Measurements from ENCODE around the gene LHX8.

Gene LHX8

GRCh38 chr1:75170981-75171380 lies 36.8 kb downstream of the LHX8 start:
- TF ChIP-seq, protein P1, sequence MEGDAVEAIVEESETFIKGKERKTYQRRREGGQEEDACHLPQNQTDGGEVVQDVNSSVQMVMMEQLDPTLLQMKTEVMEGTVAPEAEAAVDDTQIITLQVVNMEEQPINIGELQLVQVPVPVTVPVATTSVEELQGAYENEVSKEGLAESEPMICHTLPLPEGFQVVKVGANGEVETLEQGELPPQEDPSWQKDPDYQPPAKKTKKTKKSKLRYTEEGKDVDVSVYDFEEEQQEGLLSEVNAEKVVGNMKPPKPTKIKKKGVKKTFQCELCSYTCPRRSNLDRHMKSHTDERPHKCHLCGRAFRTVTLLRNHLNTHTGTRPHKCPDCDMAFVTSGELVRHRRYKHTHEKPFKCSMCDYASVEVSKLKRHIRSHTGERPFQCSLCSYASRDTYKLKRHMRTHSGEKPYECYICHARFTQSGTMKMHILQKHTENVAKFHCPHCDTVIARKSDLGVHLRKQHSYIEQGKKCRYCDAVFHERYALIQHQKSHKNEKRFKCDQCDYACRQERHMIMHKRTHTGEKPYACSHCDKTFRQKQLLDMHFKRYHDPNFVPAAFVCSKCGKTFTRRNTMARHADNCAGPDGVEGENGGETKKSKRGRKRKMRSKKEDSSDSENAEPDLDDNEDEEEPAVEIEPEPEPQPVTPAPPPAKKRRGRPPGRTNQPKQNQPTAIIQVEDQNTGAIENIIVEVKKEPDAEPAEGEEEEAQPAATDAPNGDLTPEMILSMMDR (IDR thresholded peaks at IDR 0.05; ENCODE audit: insufficient read depth, low read length), result no peak
- no peak for TF ChIP-seq POLR2AphosphoS5 (IDR thresholded peaks at IDR 0.05; ENCODE audit: low read depth)
- TF ChIP-seq GABPA (IDR thresholded peaks at IDR 0.05; ENCODE audit: low read depth), result no peak
- TF ChIP-seq SPI1 (IDR thresholded peaks at IDR 0.05; ENCODE audit: borderline replicate concordance, low read depth), result no peak
- TF ChIP-seq REST (IDR thresholded peaks at IDR 0.05; ENCODE audit: insufficient replicate concordance, low read depth), result no peak
- H3K27me3 ChIP-seq (ENCODE audit: insufficient read depth, poor library complexity, severe bottlenecking), result no peaks in the 10 kb centered on the region
- no peak for DNase-seq (ENCODE audit: low read depth in 1 of 2, low spot score in 1 of 2)
- no peak overlapping the region for H3K27ac ChIP-seq (replicated peaks)
- H3K4me3 ChIP-seq (replicated peaks; ENCODE audit: insufficient read depth, low read length), result no peak overlapping the region

DNA sequence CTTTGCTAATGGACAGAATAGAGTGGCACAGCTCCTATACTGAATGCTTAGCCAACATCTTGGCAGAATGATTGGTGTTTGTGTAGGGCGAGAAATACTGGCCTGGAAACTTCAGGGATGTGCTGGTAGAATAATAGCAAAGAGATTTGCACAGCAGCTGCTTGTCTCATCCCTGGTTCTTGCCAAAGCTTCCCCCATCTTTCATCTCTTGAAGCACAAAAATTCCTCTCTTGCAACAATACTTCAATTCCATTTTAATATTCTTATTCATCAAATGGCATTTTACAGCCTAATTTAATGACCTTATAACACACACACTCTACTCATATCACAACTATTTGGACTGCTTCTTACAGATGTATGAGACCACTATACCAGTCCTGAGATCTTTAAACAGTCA lies 37.7 kb downstream of the LHX8 start:
- no peak overlapping the region for H3K27ac ChIP-seq (replicated peaks)
- TF ChIP-seq, protein P1 (IDR thresholded peaks at IDR 0.05; ENCODE audit: insufficient read depth, low read length), result no peak
- TF ChIP-seq SPI1 (IDR thresholded peaks at IDR 0.05; ENCODE audit: borderline replicate concordance, low read depth) (no peak), REST (IDR thresholded peaks at IDR 0.05; ENCODE audit: insufficient replicate concordance, low read depth) (no peak), POLR2AphosphoS5 (IDR thresholded peaks at IDR 0.05; ENCODE audit: low read depth) (no peak), GABPA (IDR thresholded peaks at IDR 0.05; ENCODE audit: low read depth) (no peak)

DNA sequence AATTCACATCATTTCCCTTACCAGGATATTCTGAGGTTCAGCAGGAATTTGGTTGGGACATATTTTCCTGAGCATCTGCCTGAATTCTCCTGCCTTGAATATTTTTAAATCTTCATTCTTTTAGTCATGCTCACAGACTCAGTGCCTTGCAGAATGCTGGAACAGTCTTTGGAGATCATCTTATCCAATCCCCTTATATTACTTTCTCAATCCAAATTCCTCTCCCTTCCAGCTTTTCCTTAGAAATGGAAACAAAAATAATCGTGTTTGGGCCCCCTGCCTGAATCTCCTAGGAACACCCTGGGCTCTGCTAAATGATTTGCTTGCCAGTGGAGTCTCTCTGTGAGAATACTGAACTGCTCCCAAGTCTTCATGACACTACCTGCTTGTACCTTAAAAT lies 38.4 kb downstream of the LHX8 start:
- no peaks in the 10 kb centered on the region for H3K27me3 ChIP-seq (ENCODE audit: insufficient read depth, poor library complexity, severe bottlenecking)
- TF ChIP-seq REST (IDR thresholded peaks at IDR 0.05; ENCODE audit: insufficient replicate concordance, low read depth), result no peak
- TF ChIP-seq SPI1 (IDR thresholded peaks at IDR 0.05; ENCODE audit: borderline replicate concordance, low read depth), result no peak
- TF ChIP-seq, protein P1 (IDR thresholded peaks at IDR 0.05; ENCODE audit: insufficient read depth, low read length), result no peak
- no peak for TF ChIP-seq GABPA (IDR thresholded peaks at IDR 0.05; ENCODE audit: low read depth)
- TF ChIP-seq POLR2AphosphoS5 (IDR thresholded peaks at IDR 0.05; ENCODE audit: low read depth), result no peak
- DNase-seq (ENCODE audit: low read depth in 1 of 2, low spot score in 1 of 2), result no peak
- no peak overlapping the region for H3K4me3 ChIP-seq (replicated peaks; ENCODE audit: insufficient read depth, low read length)
- no peak overlapping the region for H3K27ac ChIP-seq (replicated peaks)

More for the DNA sequence above, 37.7 kb downstream of the LHX8 start:
- no peak for DNase-seq (ENCODE audit: low read depth in 1 of 2, low spot score in 1 of 2)
- H3K4me3 ChIP-seq (replicated peaks; ENCODE audit: insufficient read depth, low read length), result no peak overlapping the region
- no peaks in the 10 kb centered on the region for H3K27me3 ChIP-seq (ENCODE audit: insufficient read depth, poor library complexity, severe bottlenecking)

All from HL-60 (cell line).